NK-92 treated with Interleukin-12 subunit alpha and Interleukin-12 subunit beta, amount 100 ng/mL, for 24 hours (cell line): ENCODE data around the gene RAPH1.

ENCODE experiments used
- DNase-seq: peaks from one replicate; lab custom pipeline; 2025; lab: John Stamatoyannopoulos, UW

RAPH1 gene

DNA sequence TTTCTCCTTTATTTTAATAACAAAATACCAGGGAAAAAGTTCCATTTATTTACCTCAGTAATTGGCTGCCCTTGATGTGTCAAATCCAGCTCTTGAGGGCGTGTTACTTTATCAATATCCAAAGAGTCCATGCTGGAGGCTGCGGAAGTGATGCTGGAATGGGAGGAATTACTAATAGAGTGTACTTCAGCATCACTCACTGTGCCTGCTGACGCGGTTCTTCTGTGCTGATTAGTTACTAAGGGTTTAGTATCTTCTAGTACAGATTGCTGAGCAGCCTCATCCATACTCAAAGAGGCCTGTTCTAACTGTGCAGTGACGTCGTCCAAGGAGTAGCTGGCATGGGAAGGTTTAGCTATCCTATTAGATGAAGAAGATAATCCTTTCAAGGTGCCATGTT, 45.6 kb downstream of the RAPH1 start:
- no peak for DNase-seq

DNA sequence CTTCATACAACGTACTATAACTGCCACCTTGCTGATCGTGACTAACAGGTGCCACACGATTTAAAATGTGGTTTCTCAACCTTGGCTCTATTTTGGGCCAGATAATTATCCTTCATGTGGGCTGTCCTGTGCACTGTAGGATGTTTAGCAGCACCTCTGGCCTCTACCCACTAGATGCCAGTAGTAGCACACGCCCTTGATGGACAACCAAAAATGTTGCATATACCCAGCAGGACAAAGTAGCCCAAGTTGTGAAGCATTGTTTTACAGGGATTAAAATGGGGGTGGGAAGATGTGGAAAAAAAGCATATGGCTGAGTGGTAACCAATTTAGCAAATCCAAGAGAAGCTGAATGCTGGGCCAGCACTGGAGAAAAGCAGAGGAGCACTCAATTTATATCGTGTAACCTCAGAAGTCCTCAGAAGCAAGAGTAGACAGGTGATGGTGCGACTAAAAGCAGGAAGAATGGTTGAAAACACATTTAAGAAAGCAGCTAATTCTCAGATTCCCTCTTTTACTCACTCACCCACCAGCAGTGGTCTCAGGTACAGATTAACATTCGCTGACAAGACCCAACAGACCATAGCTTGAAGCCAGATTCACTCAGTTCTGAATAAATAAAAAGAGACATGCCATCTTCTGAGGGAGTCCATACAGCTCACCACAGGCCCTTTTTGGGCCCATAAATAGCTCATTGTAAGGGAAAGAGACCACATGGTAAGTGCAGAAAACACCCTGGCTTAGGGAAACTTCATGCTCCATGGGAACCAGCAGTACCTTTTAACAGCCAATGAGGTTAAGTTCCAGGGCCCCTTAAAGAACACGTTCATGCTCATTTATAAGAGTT, 50.6 kb downstream of the RAPH1 start:
- DNase-seq, result peak; percentile 39

DNA sequence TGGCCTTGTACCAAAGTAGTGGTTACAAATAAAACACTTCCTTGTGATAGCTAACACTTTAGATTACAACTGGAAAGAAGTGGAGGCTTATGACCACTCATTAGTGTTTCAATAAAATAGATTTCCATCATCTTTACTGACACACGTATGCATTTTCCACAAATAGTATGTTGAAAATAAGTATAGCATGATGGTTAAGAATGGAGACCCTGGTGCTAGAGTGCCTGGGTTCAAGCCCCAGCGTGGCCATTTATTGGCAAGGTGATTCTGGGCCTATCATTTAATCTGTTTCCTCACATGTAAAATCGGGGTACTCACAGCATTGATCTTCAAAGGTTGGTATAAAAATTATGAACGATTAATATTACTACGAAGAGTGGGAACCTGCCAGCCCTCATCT, 54.5 kb downstream of the RAPH1 start:
- DNase-seq, result no peak

DNA sequence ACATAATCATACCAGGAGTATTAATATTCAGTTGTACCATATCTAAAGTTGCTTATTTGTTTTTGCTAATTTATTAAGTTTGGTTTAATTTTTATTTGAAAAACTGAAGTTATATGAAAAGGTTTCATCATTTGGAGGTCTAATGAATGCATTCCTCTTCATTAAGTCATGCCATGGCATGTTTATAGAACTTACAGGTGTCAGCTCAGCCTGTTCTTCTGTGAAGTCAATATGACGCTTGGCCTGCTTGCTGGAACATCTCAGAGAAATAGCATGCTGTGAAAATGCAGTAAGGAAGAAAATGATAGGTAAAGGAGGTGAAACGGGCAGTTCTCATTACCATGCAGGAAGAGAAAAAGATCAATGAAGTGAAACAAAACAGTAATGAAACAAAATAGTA, 58.2 kb downstream of the RAPH1 start:
- DNase-seq, result no peak

DNA sequence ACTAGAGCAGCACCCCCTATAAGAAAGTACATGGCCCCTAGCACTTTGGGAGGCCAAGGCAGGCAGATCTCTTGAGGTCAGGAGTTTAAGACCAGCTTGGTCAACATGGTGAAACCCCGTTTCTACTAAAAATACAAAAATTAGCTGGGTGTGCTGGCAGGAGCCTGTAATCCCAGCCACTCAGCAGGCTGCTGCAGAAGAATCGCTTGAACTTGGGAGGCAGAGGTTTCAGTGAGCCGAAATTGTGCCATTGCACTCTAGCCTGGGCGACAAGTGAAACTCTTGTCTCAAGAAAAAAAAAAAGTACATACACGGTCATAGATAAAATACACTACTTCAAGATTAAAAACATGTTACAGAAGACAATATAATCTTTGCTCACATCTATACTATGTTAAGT, 63.8 kb downstream of the RAPH1 start:
- no peak for DNase-seq

DNA sequence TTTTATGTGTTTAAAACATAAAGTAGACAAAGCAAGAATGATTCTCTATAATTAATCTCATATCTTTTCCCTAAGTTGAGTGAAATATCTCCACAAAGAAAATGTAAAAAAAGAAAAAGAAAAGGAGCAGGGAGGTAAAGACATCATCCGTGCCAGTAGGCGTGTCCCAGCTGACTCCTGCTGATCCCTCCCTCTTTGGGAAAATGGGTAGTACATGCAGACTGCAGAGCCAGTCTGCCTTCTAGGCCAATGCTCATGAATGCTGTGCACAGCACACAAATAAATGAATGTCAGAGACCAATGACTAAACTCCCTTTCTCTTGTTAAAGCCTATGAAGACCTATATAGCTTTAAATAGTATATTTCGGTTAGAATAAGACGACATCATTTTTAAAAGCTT, 64.7 kb downstream of the RAPH1 start:
- DNase-seq, result no peak

DNA sequence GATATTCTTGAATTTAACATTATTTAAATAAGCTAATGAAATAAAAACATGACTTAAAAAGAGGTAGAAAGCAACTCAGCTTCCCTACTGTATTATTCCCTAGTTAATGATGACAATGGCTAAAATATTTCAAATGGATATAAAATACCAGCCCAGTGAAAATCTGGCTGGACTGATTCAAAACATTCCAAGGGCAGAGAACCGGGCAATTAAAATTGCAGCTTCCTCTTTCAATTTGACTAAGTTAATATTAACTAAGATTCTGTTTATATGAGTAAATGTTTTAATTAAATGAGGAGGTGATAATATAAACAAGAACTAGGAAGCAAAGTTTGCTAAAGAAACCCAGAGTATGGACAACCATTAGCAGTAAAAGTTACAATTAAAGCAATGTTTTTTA, 65.6 kb downstream of the RAPH1 start:
- DNase-seq, result no peak

DNA sequence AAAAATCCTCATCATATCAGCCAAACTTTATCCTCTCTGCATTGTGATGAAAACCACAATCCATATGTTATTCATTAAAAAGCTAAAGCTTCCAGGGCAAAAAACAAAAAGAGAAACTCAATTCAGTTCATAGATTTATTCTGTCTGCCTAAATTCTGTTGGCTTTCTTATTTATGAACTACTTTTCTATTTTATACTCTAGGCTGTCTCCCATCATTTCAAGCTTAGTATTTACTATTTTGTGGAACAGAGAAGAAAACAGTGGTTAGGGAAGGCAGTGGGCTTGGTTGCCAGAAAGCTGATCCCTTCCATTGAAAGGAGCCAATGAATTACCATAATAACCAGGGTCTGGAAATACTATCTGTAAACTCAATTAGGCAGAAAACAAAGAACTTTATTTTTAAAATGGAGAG, 71.8 kb downstream of the RAPH1 start:
- no peak for DNase-seq

DNA sequence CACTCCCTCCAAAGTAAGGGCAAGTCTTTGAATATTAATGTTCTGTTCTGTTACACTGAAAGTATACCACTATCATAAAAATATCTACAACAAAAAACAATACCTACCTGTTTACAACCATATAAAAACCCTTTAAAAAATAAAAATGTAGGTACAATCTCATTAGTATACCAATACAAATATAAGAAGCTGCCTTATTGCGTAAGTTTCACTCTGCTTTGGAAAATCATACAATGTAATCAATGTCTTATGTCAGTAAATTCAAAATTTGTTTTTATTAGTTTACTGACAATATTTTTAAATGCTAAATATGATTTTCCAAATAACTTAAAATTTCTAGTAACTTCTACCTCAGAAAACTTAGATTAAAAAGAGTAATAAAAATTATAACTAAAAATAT, 72.8 kb downstream of the RAPH1 start:
- no peak for DNase-seq

DNA sequence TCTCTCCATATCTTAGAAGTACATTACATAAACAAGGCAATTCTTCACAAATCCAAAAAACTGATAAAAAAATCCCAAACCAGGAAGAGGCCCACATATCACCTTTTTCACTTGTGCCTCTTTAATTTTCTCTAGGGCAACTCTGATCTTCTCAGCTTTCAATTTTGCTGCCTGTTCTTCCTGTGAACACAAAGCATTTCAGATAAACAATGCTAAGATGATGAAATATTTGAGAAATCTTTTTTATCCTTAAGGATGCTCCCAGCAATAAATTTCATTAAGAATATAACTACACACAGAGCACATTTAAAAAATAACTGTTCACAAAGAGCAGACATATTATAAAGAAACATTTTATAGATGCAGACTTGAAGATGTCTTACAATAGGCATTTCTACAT, 73.4 kb downstream of the RAPH1 start:
- no peak for DNase-seq

DNA sequence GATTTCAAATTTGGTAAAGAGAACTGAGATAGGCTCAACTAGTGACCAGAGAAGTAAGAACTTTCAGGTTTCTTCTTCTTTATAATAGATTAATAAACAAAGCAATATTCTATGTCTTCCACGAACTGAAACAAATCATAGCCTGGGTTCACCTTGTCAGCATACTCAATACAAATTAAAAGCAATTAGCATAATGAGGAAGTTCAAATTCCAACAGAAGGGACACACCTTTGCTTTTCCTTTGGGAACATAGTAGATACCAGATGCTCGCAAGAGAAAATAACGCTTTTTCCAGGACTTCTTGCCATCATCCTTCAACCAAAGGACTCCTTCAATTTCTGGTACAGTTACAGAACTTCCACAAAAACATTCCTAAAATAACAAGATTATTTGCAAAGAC, 79.9 kb downstream of the RAPH1 start:
- DNase-seq, result no peak

DNA sequence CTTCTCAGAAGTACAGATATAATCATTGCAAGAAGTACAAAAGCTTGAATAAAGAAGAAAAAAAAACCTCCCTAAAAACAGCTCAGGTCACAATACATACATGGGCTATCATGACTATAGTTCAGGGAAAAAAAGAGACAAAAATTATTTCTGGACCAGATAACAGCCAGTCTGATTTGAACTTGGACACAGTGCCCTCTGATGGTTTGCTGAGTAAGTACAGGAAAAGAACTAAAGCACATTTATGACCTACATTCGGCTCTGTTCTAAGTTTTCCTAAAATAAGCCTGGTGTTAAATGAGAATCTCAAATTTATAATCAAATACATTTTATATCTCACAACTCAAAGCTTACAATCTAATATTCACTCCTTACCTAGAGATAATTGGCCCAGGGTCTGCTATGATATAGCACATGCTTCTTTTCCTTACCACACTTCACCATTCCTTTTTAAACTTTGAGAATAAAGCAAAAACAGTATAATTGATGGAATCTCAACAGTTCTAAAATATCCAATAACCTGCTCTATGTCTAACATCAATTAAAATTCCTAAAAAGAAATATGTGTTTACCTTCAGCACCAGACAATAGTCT, 81.1 kb downstream of the RAPH1 start:
- no peak for DNase-seq

DNA sequence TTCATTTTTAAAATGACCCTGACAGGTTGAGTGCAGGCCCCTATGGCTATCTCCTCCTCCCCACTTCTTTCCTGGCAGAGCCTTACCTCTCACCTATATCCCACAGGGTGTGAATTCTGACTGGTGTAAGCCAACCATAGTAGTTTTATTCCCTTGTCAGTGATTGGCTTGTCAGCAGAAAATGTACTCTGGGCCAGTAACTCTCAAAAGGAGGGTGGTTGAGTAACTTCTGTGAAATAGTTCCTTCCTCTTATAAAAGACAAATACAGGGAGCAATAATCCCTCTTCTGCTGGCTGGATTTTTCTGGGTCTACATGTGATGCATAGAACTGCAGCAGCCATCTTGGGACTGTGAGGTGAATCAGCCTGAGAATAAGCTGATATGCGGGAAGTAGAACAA, 83.4 kb downstream of the RAPH1 start:
- no peak for DNase-seq

DNA sequence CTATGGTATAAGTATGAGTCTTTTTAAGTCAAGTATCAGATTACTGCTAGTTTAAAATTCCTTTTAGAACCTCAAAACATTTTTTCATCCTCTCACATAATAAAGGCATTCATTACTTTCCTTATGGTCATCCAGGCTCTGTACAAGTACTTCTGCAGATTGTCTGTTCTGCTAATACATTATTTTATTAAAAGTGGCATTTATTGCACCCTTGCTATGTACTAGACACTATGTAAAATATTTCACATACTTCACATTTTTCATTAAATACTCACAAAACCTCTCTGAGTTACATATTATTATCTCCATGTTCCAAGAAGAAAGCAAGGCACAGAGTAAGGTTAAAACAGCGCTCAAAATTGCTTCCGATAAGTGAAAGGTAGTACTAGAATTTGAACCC, 84.1 kb downstream of the RAPH1 start:
- DNase-seq, result no peak

DNA sequence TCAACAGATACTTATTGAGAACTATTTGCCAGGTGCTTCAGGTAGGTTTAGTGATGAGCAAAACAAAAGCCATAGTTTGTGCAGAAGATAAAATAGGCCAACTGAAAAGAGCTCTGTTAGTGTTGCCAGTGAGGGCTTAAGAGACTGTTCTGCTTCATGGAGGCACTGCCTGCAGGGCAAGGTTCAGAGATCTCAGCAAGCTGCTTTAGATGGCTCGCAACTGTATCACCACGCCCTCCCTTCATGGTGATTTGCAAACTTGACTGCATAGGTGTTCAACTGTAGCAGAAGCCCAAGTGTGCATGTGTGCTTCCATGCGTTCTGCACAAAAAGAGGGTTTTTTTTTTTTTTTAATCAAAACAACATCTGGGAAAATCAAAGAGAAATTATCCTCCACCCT, 84.5 kb downstream of the RAPH1 start:
- no peak for DNase-seq

DNA sequence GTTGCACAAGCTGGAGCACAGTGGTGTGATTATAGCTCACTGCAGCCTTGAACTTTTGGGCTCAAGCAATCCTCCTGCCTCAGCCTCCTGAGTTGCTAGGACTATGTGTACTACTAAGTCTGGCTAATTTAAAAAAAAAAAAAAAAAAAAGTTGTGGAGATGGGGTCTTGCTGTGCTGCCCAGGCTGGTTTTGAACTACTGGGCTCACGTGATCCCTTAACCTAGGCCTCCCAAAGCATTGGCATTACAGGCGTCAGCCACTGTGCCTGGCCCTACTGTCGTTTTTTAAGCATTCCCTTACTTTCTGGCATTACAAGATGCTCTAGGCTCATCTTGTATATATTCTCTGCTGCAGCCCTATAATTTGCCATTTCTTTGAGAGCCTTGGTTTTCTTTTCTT, 88.3 kb downstream of the RAPH1 start:
- DNase-seq, result no peak

DNA sequence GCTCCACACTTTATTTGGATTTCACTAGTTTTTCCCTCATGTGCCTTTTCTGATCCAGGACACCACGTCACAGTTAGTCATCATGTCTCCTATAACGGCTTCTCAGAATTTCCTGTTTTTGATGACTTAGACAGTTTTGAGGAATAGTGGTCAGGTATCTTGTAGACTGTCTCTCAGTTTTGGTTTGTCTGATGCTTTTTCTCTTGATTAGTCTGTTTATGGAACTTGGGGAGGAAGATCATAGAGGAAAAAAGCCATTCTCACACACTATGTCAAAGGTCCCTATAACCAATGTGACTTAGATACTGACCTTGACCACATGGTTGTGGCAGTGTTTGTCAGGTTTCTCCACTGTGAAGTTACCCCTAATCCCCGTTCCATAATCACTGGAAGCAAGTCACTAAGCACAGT, 89.0 kb downstream of the RAPH1 start:
- no peak for DNase-seq

DNA sequence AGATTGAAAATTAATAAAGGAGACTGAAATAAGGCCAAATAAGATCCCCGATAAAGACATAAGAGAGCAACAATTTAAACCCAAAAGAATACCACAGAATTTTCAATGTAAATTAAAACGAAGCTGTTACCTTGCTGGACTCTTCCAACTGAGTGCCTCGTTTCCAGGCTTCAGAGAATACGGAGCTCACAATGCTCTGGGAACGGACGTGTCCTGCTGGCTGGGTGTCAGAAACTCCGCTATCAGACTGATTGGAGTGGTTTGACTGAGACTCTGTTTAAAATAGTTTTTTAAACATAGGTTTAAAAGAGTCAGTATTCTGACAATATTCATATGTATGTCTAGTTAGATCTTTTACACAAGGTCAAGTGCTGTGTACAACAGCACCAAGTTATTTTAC, 90.4 kb downstream of the RAPH1 start:
- DNase-seq, result no peak

DNA sequence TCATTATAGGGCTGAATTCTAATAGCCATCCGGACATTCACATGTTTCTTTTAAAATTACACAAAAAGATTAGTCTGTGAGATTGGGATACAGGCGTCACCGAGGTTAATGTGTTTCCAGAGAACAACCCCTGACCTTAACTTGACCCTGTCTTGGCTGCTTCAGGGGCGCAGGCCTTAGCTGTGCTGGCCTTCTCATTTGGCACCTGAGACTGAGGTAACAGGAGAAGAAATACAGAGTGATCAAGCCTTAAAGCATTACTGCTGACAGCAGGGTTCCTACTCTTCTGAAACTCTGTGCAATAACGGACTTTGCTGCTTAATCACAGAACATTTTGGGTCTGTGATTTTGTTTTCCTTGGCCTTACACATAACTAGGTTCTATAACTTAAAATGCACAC, 92.6 kb downstream of the RAPH1 start:
- DNase-seq, result no peak

DNA sequence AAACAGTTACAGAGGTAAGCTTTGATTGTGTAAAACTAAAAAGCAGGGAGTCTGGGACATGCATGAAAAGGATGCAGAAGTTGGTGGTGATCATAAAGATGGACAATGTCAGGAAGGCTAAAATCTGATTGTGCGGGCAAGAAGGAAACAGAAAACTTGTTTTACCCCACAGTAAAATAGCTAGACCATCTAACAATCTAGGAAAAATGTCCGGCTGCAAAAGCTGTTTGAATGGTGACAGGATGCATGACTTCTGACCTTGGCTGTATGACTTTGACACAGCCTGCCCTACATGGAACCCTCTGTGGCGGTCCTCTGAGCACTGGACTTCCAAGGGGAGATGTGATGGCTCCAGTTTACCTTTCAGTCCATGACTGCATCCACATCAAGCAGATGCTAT, 93.6 kb downstream of the RAPH1 start:
- no peak for DNase-seq

DNA sequence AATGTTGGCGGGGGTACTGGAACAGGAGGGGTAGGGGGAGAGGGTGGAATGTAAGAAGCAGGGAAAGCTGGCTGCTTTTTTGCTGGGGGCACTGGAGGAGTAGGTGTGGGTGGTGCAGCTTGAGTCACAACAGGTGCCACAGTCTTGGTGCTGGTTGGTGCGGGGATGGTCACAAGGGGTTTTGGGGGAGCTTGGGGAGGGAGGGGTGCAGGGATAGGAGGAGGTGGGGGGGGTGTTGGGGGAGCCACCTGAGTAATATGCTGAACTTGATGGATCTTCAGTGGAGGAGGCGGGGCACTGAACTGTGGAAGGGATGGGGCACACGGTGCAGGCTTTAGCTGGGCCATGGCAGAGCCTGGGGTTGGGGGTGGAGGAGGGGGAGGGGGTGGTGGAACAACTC, 94.4 kb downstream of the RAPH1 start:
- DNase-seq, result no peak

DNA sequence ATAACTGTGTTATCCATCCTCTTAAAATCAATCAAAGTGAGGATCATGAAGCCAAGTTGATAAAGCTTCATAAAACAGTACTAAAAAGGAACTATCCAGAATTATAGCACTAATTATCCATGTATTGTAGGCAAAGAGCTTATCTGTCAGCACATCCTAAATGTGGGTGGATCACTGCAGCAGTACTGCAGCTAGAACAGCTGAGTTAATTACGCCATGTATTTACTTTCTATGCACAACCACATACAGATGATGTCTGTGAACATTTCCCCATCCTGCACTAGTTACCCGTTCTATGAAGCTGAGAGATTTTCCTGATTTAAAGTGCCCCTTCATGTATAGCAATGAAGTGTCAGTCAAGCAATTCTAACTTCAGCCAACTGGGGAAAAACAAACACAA, 96.6 kb downstream of the RAPH1 start:
- DNase-seq, result no peak

DNA sequence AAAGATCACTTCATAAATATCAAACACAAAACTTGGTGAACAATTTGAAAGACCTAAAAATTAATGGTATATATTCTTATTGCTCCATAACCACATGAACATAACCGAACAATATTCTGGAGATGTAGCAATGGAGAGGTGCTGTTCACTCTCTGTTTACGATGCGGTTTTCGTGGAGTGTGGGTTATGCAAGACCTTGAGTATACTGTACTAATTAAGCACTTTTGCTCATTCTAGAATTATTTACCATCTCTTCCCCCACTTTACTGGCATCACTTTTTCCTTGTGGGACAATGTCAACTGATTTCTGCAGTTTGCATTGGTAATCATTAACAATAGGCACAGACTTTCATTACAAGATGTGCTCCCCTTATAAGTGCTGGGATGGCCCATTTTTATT, 97.6 kb downstream of the RAPH1 start:
- DNase-seq, result no peak

DNA sequence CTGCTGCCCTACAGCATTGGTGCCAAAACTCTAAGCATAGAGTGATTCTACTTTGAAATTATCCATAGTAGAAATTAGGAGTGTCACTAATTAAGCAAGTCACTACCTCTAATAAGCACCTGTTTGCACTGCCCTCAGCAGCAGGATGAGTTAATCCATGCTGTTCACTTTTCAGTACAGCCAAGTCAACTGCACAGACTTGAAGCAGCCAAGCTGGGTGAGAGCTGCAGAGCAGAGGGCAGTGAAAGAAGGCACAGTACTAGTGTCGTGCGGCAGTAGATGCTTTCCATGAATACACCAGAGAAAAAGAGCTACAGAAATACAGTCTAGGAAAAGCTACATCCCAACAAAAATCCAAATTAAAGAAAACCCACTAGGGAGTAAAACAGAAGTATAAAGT, 98.6 kb downstream of the RAPH1 start:
- no peak for DNase-seq
